Endometrium (tissue), 2 donors: Measurements from ENCODE around the gene FAM120A.

Experiments
- FAIRE-seq: peaks from 2 replicates; lab custom pipeline; 2012; peaks lifted over from hg19 to GRCh38; lab: Jason Lieb, UNC
- donor health status: control.
- donor health status: control.

Gene FAM120A

GRCh38 chr9:93470391-93470790, 18.9 kb downstream of the FAM120A start:
- no peak for FAIRE-seq

- no peak for FAIRE-seq
Measured at GRCh38 chr9:93471124-93471523, 19.6 kb downstream of the FAM120A start.

GRCh38 chr9:93473411-93473810, 21.9 kb downstream of the FAM120A start:
- FAIRE-seq, result no peak

GRCh38 chr9:93475108-93475507, 23.6 kb downstream of the FAM120A start:
- FAIRE-seq, result no peak

GRCh38 chr9:93475856-93476255, 24.4 kb downstream of the FAM120A start:
- FAIRE-seq, result peak; percentile 43

- no peak for FAIRE-seq
Measured at GRCh38 chr9:93476924-93477323, 25.4 kb downstream of the FAM120A start.

- no peak for FAIRE-seq
Measured at GRCh38 chr9:93477397-93477796, 25.9 kb downstream of the FAM120A start.

- FAIRE-seq, result no peak
Measured at GRCh38 chr9:93479726-93480125, 28.2 kb downstream of the FAM120A start.

GRCh38 chr9:93480262-93480661, 28.8 kb downstream of the FAM120A start:
- no peak for FAIRE-seq

- no peak for FAIRE-seq
Measured at GRCh38 chr9:93480728-93481324, 29.3 kb downstream of the FAM120A start.

- FAIRE-seq, result no peak
Measured at GRCh38 chr9:93483497-93483896, 32.0 kb downstream of the FAM120A start.

GRCh38 chr9:93486268-93486667, 34.8 kb downstream of the FAM120A start:
- FAIRE-seq, result no peak

GRCh38 chr9:93488244-93488643, 36.8 kb downstream of the FAM120A start:
- FAIRE-seq, result no peak

- FAIRE-seq, result no peak
Measured at GRCh38 chr9:93491593-93492232, 40.2 kb downstream of the FAM120A start.

GRCh38 chr9:93492327-93492726, 40.8 kb downstream of the FAM120A start:
- no peak for FAIRE-seq

- FAIRE-seq, result no peak
Measured at GRCh38 chr9:93493949-93494348, 42.5 kb downstream of the FAM120A start.

GRCh38 chr9:93496285-93496684, 44.8 kb downstream of the FAM120A start:
- no peak for FAIRE-seq

- FAIRE-seq, result no peak
Measured at GRCh38 chr9:93500571-93501298, 49.2 kb downstream of the FAM120A start.

- FAIRE-seq, result no peak
Measured at GRCh38 chr9:93501406-93501805, 49.9 kb downstream of the FAM120A start.

- FAIRE-seq, result no peak
Measured at GRCh38 chr9:93503381-93503780, 51.9 kb downstream of the FAM120A start.

GRCh38 chr9:93505541-93506132, 54.2 kb downstream of the FAM120A start:
- FAIRE-seq, result no peak

GRCh38 chr9:93507768-93508167, 56.3 kb downstream of the FAM120A start:
- no peak for FAIRE-seq

- FAIRE-seq, result no peak
Measured at GRCh38 chr9:93508207-93508606, 56.7 kb downstream of the FAM120A start.
